Muscle layer of colon (tissue), 2 donors: ENCODE results near the gene DAB1.
"Not testable (repeated sequence)": the region's sequence is repeated elsewhere in the genome, so short reads cannot be mapped to it uniquely, and the experiment has no call there.

Source experiments
- H3K27ac ChIP-seq: one replicate; pipeline ENCODE4 v1.7.0; 2013; ENCODE audit warnings: low read depth, mild to moderate bottlenecking, low read length, moderate library complexity
- H3K27me3 ChIP-seq, 2 donors: one replicate each; pipeline ENCODE4 v1.7.0; 2013; ENCODE audit warnings: low read length in 2 of 2, mild to moderate bottlenecking in 2 of 2; ENCODE audit not compliant: insufficient read depth in 2 of 2, control insufficient read depth in 1 of 2
- H3K36me3 ChIP-seq: one replicate; pipeline ENCODE4 v1.7.0; 2013; ENCODE audit warnings: mild to moderate bottlenecking, low read length; ENCODE audit not compliant: insufficient read depth
- H3K4me1 ChIP-seq: one replicate; pipeline ENCODE4 v1.7.0; 2013; ENCODE audit warnings: mild to moderate bottlenecking, low read length; ENCODE audit not compliant: insufficient read depth
- H3K4me3 ChIP-seq, 2 donors: one replicate each; pipeline ENCODE4 v1.7.0; 2013; ENCODE audit warnings: low read length in 2 of 2, low read depth in 1 of 2, mild to moderate bottlenecking in 1 of 2, moderate library complexity in 1 of 2
- H3K9ac ChIP-seq: one replicate; pipeline ENCODE4 v1.7.0; 2013; ENCODE audit warnings: low read length
- H3K9me3 ChIP-seq: one replicate; pipeline ENCODE4 v1.7.0; 2013; ENCODE audit warnings: mild to moderate bottlenecking, low read length
- donor health status: abdominal sarcoma.
- donor health status: Adenocarcinoma of cecum.

DAB1 gene

GRCh38 chr1:57238233-57238781 is 185.6 kb downstream of the DAB1 start:
- Histone ChIP-seq H3K9me3 (no peaks in the 10 kb centered on the region), H3K27ac (no peak overlapping the region), H3K36me3 (no peaks in the 10 kb centered on the region), H3K4me3 (no peak overlapping the region), H3K27me3 (no peaks in the 10 kb centered on the region), H3K9ac (no peak overlapping the region), H3K4me1 (no peaks in the 10 kb centered on the region)

GRCh38 chr1:57235730-57236510 is 187.9 kb downstream of the DAB1 start:
- no peaks in the 10 kb centered on the region for H3K36me3 ChIP-seq
- no peak overlapping the region for H3K9ac ChIP-seq
- no peaks in the 10 kb centered on the region for H3K9me3 ChIP-seq
- no peak overlapping the region for H3K27ac ChIP-seq
- H3K4me1 ChIP-seq, result no peaks in the 10 kb centered on the region
- H3K4me3 ChIP-seq, result no peak overlapping the region
- no peaks in the 10 kb centered on the region for H3K27me3 ChIP-seq

GRCh38 chr1:57234459-57234858 is 189.4 kb downstream of the DAB1 start:
- H3K27ac ChIP-seq, result no peak overlapping the region

GRCh38 chr1:57232500-57232899 is 191.4 kb downstream of the DAB1 start:
- Histone ChIP-seq H3K36me3 (no peaks in the 10 kb centered on the region), H3K27ac (no peak overlapping the region), H3K9ac (no peak overlapping the region)

More at GRCh38 chr1:57234459-57234858, 189.4 kb downstream of the DAB1 start:
- H3K36me3 ChIP-seq, result no peaks in the 10 kb centered on the region
- no peak overlapping the region for H3K4me3 ChIP-seq
- H3K9ac ChIP-seq, result no peak overlapping the region
- H3K4me1 ChIP-seq, result no peaks in the 10 kb centered on the region
- H3K9me3 ChIP-seq, result no peaks in the 10 kb centered on the region
- no peaks in the 10 kb centered on the region for H3K27me3 ChIP-seq

DNA sequence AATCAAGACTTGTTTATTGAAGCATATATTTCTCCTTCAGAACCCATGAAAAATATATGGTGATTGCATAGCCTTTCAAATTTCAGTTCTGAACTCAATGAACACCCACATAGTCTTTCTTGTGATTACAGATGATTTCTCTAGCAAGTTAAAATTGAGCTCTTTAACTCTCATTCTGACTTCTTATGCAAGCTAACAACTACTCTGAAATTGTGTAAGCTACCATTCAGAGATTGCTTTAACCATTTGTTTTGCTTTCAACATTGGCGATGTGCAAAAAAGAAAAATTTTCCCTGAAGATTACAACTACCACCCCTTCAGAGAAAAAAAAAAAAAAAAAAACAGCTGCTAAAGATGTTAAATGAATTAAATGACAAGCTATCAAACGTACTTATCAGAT is 193.9 kb downstream of the DAB1 start:
- Histone ChIP-seq H3K36me3 (no peaks in the 10 kb centered on the region), H3K9me3 (no peaks in the 10 kb centered on the region), H3K9ac (no peak overlapping the region), H3K4me1 (no peaks in the 10 kb centered on the region), H3K27ac (no peak overlapping the region), H3K4me3 (no peak overlapping the region), H3K27me3 (no peaks in the 10 kb centered on the region)

More at GRCh38 chr1:57232500-57232899, 191.4 kb downstream of the DAB1 start:
- Histone ChIP-seq H3K4me1 (no peaks in the 10 kb centered on the region), H3K9me3 (no peaks in the 10 kb centered on the region), H3K27me3 (no peaks in the 10 kb centered on the region), H3K4me3 (no peak overlapping the region)

DNA sequence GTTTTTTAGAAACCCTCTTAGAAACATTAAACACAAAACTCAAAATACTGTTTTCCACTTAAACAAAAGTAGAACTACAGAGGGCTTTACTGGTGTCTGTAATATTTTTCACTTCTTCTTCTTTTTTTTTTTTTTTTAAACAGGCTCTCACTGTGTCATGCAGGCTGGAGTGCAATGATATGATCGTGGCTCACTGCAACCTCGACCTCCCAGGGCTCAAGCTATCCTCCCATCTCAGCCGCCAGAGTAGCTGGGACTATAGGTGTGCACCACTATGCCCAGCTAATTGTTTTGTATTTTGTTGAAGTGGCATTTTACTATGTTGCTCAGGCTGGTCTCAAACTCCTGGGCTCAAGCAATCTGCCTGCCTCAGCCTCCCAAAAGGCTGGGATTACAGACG is 194.8 kb downstream of the DAB1 start:
- no peaks in the 10 kb centered on the region for H3K9me3 ChIP-seq
- H3K9ac ChIP-seq, result no peak overlapping the region
- H3K4me1 ChIP-seq, result no peaks in the 10 kb centered on the region
- H3K27me3 ChIP-seq, result no peaks in the 10 kb centered on the region
- H3K36me3 ChIP-seq, result no peaks in the 10 kb centered on the region
- no peak overlapping the region for H3K27ac ChIP-seq
- no peak overlapping the region for H3K4me3 ChIP-seq

- Histone ChIP-seq H3K27me3 (no peaks in the 10 kb centered on the region), H3K9ac (no peak overlapping the region), H3K36me3 (no peaks in the 10 kb centered on the region), H3K4me3 (no peak overlapping the region), H3K4me1 (no peaks in the 10 kb centered on the region), H3K27ac (no peak overlapping the region), H3K9me3 (no peaks in the 10 kb centered on the region)
Measured at GRCh38 chr1:57222801-57223200, 201.1 kb downstream of the DAB1 start.

- no peak overlapping the region for H3K27ac ChIP-seq
- no peaks in the 10 kb centered on the region for H3K4me1 ChIP-seq
- no peak overlapping the region for H3K4me3 ChIP-seq
- no peak overlapping the region for H3K9ac ChIP-seq
- no peaks in the 10 kb centered on the region for H3K27me3 ChIP-seq
- no peaks in the 10 kb centered on the region for H3K36me3 ChIP-seq
- H3K9me3 ChIP-seq, result no peaks in the 10 kb centered on the region
Measured at GRCh38 chr1:57222307-57222706, 201.6 kb downstream of the DAB1 start.

DNA sequence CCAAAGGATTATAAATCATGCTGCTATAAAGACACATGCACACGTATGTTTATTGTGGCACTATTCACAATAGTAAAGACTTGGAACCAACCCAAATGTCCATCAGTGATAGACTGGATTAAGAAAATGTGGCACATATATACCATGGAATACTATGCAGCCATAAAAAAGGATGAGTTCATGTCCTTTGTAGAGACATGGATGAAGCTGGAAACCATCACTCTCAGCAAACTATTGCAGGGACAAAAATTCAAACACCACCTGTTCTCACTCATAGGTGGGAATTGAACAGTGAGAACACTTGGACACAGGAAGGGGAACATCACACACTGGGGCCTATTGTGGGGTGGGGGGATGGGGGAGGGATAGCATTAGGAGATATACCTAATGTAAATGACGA is 203.0 kb downstream of the DAB1 start:
- not testable (repeated sequence) for H3K9ac ChIP-seq, H3K27me3 ChIP-seq, H3K4me3 ChIP-seq, H3K27ac ChIP-seq, H3K36me3 ChIP-seq, H3K9me3 ChIP-seq, H3K4me1 ChIP-seq

DNA sequence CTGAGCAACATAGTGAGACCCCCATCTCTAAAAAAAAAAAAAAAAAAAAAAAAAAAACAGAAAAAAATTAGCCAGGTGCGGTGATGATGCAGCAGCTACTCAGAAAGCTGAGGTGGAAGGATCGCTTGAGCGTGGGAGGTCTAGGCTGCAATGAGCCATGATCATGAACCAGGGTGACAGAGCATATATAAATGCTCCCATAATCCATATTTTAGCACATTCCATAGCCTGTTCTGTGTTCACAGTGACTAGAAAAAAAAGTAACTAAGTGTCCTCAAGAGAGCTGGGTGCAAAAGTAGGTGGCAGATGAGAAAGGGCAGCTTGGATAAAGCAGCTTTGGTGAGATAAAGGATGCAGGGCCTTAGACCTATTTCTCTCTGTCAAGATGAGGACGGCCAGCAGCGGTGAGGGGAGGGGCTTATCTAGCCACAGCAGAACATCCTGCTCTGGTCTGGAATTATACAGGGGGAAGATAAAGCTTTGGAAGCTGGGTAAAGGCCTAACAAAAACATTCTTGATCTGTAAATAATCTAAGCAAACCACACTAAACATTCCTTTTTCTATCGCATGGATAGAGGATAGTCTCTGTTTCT is 205.3 kb downstream of the DAB1 start:
- no peaks in the 10 kb centered on the region for H3K36me3 ChIP-seq
- H3K9ac ChIP-seq, result no peak overlapping the region
- no peaks in the 10 kb centered on the region for H3K9me3 ChIP-seq
- no peaks in the 10 kb centered on the region for H3K27me3 ChIP-seq
- no peak overlapping the region for H3K27ac ChIP-seq
- H3K4me1 ChIP-seq, result no peaks in the 10 kb centered on the region
- H3K4me3 ChIP-seq, result no peak overlapping the region

- no peaks in the 10 kb centered on the region for H3K9me3 ChIP-seq
- no peaks in the 10 kb centered on the region for H3K36me3 ChIP-seq
- H3K4me1 ChIP-seq, result no peaks in the 10 kb centered on the region
- no peak overlapping the region for H3K9ac ChIP-seq
- no peaks in the 10 kb centered on the region for H3K27me3 ChIP-seq
- H3K4me3 ChIP-seq, result no peak overlapping the region
- H3K27ac ChIP-seq, result no peak overlapping the region
Measured at GRCh38 chr1:57217905-57218304, 206.0 kb downstream of the DAB1 start.
